ENCODE data around the gene TPD52L2.
"Not testable (repeated sequence)": the region's sequence is repeated elsewhere in the genome, so short reads cannot be mapped to it uniquely, and the experiment has no call there.

The TPD52L2 gene

DNA sequence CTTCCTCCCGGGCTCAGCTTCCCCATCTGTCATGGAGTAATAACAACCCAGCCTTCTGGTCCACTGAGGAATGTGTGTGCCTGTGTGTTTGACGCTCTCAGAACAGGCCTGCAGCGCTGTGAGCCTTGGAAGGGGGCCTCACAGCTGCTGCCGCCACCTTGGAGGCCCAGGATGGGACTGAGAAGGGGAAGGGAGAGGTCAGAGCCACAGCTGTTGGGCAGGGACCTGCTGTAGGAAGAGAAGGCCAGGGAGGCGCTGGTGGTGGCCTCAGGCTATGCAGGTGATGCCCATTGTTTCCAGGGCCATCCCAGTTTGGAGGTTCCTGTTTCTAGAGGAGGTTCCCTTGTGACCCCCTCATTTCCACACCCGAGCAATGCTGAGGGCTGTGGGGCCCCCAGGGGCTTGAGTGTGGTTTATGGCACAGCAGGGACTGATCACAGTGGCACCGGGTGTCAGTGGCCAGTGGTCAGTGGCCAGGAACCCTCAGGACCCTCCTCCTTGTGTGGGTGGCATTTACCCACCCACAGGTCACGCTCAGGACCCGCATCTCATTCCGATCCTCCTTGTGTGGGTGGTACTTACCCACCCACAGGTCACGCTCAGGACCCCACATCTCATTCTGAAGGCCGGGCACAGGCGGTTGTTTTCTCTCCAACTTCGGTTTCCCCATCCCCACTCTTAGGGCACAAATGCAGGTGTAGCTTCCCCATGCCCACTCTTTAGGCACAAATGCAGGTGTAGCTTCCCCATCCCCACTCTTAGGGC, 14.0 kb downstream of the TPD52L2 start:
- DNase-seq (ENCODE audit: low spot score), result peak; percentile 18

DNA sequence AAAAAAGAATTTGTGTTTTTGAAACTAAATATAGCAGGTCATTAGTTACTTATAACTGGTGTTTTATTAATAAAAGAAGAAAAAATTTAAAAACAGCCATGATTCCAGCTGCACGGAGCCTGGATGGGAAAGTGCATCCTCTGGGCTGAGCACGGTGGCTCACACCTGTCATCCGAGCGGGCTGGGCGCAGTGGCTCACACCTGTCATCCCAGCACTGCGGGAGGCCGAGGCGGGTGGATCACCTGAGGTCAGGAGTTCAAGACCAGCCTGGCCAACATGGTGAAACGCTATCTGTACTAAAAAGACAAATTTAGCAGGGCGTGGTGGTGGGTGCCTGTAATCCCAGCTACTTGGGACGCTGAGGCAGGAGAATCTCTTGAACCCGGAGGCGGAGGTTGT, 15.8 kb downstream of the TPD52L2 start:
- DNase-seq (ENCODE audit: low spot score), result not testable (repeated sequence)

DNA sequence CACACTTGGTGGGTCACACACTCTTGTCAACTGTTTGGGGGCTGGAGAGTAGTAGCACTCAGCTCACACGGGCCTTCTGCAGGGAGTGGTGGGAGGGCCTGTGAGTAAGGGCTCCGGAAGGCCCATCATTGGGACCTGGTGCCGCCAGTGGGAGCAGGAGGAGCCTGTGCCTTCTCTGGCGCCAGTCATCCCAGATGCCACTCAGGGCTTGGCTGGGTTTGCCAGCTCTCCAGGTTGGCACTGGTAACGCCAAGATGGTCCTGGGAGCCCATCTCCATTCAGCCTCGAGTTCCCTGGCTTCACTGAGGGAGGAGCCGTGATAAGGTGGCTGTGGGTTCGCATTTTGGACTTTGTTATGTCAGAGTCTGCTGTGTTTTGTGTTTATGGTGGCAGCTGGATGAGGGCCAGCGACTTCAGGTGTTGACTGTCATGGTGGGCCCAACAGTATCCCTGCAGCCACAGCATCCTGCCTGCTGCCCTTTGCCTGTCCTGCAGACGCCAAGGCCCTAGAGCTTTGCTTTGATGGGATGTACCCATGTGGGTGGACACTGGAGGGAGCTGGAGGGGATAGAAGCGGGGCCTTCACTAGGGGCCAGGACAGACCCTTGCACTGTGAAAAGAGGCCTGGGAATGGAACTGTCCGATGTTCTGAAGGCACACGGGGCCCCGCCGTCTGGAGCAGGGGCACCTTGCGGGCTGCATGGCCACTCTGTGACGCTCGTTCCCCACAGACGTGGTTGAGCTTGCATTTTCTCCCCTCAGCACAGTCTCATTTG, 16.6 kb downstream of the TPD52L2 start:
- peak; percentile 15 for DNase-seq (ENCODE audit: low spot score)

DNA sequence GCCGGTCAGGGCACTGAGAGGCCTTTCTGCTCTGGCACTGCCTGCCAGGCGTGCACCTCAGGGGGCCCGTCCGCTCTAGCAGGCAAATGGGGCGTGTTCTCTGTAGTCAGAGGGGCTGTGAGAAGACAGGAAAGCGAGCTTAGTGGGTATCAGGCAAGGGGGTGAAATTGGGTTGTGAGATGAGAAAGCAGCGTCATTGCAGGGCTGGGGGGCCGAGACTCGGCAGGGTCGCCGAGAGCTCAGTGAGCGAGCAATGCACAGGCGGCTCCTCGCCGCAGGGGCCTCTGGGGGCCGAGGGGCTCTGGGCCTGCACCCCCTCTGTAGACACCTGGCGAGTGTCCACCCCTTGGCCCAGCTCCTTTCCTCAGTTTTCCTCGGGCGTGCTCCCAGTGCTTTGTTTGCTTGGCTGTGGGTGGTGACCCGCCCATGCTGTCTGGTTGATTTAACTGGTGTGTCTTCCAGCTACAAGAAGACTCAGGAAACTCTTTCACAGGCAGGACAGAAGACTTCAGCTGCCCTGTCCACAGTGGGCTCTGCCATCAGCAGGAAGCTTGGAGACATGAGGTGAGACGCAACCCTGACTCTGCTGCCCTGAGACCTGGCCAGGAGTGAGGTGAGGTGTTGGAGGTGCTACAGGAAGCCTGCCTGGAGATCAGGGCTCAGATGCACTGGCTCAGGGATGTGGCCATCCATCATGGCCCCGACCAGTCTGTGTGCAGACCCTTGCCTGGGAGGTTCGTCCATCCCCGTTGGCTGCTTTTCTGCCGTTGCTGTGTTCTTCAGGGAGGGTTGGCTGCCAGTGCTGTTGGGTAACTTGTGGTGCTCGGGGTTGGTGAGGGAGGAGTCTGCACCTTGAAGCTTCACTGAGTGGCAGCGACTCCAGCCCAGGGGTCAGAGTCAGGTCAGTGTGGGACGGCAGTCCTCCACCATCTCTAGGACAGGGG, 17.5 kb downstream of the TPD52L2 start:
- DNase-seq (ENCODE audit: low spot score), result peak; percentile 18

DNA sequence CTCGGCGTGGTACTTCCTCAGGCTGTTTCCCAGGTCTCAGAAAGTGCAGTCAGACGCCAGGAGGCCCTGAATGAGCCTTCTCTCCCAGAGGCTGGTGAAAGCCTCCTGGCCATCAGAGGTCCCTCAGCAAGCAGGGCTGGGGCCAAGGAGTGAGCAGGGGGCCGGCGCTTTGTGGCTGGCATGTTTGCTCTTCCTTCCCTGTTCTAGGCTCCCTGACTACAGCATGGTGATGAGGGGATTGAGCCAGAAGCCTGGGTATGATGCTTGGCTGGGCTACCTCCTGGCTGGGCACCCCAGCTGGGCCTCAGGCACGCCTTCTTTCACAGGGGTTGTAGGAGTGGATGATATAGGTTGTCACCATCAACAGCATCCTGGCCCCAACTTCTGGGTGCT, 18.1 kb downstream of the TPD52L2 start:
- DNase-seq (ENCODE audit: low spot score), result peak; percentile 14

DNA sequence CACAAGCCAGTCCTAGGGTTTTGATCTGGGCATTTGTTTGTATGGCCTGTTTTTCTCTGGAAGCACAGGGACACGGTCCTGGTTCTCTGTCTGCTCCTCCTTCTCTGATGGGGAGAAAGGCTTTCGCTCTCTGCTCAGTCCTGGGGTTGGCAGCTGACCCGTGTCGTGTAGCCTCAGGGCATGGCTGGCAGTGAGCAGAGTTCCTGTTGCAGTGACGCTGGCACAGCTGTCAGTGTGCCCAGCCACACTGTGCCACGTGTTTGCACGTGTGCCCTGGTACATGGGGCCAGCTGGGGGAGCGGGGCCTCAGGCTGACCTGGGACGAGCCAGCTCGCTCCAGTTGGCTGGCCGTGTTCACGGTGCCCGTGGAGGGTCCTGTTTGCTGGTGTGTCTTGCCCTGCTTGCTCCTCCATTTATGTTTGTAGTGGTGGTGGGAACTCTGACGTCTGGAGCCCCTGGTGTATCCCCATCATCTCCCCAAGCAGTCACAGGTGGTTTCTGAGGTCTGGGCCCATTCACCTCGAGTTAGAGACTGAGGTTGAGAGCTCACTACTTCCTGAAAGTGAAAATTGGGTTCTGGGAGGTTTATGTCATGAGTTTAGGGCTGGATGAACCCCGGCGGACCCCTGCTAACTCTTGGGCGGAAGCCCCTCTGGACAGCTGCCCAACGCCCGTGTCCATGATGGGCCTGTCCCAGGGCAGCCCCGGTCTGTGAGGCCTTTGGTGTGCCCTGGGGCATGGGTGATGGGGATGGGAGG, 19.6 kb downstream of the TPD52L2 start:
- no peak for DNase-seq (ENCODE audit: low spot score)

DNA sequence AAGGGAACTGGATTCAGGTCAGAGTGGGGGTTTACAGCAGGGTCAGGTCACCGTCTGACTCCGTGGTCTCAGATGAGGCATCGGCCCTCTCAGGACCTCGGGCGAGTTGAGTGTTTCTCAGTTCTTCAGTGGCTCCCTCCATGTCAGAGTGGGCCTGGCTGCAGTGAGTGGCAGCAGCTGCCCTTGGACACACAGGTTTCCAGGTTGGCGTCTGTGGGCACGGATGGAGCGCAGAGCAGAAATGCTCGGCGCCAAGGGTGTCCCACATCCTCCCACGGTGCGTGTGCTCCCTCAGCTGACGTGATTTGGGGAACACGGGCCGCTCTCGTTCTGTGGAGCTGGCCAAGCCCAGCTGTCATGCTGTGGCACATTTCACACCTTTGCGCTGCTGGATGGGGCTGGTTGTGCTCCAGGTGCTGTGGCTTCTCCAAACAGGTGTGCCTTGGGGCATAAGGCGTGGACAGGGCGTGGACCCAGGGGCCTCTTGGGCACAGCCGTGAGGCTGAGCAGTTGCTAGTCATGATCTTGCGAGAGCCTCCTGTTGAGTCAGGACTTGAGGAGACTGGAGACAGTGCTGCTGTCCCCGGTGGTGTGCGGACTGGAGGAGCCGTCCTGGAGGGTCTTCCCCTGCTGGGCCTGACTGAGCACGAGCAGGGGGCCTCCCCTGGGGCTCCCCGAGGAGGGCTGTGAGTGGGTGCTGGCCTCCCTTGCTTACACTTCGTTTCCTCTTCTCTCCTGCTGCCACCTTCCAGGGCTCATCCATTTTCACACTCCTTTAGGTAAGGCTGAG, 20.4 kb downstream of the TPD52L2 start:
- no peak for DNase-seq (ENCODE audit: low spot score)

DNA sequence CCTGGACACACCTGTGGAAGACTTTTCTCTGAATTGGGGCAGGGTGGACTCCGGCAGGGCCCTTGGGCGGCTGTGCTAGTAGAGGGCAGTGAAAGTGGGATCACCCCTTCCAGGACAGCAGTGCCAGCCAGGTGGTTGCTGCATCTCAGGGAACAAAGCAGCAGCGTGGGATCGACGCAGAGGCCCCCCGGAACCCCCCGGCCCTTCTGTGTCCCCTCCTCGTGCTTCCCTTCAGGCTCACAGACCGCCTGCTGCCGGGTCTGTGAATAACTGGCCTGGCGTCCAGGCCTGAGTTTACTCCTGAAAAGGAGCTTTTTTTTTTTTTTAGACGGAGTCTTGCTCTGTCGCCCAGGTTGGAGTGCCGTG, 21.0 kb downstream of the TPD52L2 start:
- DNase-seq (ENCODE audit: low spot score), result no peak

DNA sequence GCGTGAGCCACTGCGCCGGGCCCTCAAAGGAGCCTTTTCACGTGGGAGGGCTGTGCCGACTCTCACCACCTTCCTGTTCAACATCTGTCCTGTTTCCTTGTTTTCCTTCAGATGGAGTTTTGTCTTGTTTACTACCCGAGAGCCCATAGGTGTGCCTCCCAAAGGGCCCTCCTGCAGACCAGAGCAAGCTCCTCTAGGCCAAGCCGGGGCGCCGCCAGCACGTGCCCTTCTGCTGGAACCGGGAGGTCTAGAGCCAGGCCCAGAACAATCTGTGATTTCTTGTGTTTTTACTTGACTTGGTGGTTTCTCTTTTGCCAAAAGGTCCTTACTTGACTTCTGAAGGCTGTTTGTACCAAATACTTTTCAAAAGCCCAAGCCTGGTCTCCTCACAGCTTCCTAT, 21.9 kb downstream of the TPD52L2 start:
- DNase-seq (ENCODE audit: low spot score), result no peak

DNA sequence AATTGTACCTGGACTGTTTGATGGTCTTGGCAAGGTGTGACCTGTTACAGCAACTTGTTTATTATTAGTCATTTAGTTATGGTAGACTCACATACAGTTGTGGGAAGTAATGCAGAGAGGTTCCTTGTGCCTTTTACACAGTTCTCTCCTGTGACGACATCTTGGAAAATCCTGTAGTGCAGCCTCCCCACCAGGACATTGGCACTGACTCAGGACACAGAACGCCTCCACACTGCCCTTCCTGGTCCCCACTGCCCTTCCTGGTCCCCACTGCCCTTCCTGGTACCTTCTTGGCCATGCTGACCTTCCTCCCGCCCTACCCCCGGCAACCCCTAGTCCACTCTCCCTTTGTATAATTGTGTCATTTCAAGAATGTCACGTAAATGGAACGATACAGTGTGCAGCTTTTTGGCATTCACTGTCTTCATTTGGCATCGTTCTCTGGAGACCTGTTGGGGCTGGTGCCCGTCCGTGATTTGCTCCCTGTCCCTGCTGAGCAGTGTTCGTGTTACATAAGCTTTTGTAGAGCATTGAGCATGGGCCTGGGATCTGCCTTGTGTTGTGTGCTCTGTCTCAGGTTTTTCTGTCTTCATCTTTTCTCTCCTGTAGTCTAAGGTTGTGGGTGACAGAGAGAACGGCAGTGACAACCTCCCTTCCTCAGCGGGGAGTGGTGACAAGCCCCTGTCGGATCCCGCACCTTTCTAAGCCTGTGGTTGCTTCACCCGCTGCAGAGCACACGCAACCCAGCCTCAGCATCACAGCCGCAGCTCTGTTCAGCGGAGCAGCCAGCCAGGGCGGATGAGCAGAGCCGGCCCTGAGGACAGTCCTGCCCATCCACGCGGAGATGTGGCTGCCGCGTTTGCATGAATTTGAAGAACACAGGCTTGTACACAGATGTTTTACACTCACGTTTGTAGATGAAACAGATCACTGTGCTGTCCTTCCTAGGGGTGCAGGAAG, 24.5 kb downstream of the TPD52L2 start:
- no peak for DNase-seq (ENCODE audit: low spot score)

DNA sequence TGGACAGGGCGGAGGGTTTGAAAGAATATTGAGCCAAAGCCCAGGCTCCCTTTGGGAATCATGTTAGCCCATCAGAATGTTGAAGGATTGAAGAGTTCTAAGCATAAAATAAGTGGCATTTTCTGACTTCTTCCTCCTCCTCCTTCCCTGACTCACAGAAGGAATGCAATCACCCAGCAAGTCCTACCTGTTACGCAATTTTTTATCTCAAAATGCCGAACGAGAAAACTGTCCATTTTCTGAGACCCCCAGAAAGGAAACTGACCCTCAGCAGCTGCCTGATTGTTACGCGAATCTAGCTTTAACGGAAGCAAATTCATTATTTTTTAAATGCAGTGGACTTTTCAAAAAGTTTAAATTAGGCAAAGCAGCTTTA, 25.1 kb downstream of the TPD52L2 start:
- DNase-seq (ENCODE audit: low spot score), result no peak

DNA sequence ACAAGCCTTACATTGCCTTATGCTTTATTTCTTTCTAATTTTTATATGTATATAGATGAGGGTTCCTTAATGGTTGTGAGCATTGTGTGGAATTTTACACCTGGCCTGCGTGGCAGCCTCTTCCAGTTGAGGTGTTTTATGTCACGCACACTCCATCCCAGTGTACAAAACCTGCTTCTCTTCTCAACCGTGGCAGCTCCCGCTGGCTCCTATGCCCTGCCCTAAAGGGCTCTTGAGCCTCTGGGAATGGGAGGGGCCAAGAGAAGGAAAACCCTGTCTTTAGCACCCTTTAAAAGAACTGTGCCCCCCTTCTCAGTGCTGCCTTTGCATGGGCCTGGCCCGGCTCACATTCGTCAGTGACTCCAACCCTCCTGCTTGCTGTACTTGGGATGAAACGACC, 25.5 kb downstream of the TPD52L2 start:
- DNase-seq (ENCODE audit: low spot score), result no peak

DNA sequence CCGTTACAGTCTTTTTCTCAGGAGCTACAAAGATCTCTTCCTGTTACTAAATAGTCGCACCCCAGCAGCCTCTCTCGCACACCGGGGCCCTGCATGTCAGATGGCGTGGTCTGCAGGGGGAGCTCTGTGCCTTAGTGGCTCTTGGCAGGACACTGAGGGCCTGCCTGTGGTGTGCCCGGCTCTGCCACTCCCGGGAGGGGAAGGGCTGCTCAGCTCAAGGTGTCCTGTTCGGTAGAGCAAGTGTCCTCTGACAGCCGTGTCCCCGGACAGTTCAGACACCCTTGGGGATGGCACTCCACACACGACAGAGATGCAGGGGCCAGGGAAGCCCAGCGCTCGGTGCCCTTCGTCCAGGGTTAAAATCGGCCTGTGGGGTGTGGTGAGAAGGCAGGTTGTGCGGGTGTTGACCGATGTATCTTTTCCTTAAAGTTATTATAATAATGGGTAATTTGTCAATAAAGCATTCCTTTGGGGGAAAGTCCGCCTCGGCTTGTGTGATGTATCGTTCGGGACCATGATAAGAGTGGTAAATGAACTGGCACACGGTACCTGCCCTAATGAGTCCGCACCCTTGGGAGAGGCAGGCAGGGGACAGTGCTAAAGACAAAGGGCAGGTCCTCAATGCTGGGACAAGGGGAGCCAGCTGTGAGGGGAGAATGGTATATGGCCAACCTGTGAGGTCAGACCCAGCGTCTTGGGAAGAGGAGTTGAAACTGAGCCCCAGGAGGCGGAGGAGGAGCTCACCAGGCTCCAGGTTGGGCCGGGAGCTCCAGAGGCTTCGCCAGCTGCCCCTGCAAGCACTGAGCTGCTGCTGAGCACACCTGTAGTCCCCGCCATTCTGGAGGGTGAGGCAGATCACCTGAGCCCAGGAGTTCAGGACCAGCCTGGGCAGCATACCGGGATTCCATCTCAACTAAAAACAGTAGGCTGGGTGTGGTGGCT, 26.3 kb downstream of the TPD52L2 start:
- DNase-seq (ENCODE audit: low spot score), result no peak

DNA sequence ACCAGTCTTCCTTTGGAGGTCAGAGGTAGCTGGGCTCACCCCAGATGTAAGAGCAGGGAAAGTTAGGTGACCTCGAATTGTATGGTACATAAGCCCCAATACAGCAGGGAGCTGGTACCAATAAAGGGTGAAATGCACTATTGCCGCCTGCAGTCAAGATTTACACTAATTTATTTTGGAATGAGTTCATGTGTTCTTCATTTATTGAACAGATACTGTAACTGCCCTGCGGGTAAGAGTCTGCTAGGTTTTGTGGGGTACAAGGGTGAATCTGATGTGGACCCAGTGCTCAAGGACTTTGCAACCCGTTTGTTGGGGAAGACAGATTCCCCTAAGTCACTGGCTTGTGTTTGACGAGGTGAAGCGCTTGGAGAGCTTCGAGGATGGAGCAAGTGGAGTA, 27.3 kb downstream of the TPD52L2 start:
- DNase-seq (ENCODE audit: low spot score), result no peak

DNA sequence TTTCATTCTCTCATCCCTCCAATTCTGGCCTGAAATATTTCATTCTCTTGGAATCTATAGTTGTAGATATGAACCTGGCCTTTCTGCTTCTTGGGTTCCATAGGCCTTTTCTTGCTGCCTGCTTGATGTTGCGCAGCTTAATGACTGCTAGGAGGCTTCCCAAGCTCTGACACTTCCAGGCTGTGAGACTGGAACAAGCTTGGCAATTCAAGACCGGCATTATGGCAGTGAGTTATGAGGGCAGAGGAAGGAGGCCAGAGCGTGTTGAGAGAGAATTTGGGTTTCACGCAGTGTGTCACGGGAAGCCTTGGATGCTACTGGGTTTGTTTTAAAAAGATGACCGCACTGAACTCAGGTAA, 28.9 kb downstream of the TPD52L2 start:
- DNase-seq (ENCODE audit: low spot score), result no peak

DNA sequence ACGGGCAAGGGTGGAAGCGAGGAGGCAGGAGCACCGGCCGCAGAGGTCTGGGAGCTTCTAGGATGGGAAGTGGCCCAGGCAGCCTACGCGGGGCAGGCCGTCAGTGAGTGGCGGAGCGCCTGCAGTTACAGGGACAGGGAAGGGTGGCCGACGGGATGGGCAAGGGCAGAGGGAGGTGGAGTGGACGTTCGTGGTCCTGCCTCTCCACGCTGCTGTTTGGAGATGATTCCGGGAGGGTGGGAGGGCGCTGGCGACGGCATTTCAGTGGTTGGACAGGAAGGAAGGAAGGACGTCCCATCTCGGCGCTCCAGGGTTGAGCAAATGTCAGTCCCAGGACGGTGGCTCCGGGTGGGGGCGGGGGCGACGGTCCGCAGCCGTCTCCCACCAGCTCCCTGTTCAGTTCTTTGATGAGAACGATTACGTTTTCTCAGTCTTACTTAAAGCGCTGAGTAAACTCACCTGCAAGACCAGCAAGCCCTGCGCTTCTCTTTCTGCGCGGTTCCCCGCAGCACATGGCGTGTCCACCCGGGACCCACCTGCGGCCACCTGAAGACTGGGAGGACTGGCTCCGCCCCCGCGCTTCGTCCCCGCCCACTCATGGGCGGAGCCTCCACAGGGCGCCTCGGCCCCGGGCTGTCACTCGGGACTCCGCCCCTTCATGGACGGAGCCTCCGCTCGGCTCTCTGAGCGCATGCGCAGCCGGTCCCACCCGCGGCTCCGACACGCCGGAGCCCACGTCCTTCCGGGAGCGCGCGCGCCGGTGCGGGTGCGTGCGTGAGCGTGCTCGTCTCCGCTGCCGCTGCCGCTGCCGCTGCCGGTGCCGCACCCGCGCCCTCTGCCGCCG, 29.5 kb downstream of the TPD52L2 start, which contains the start of gene DNAJC5:
Gene DNAJC5 (plus strand): TSS at position 769 of the 844 bp plus-strand sequence. CDS start 33,220 bp downstream, outside the sequence.
- peak; percentile 100 for DNase-seq (ENCODE audit: low spot score)

DNA sequence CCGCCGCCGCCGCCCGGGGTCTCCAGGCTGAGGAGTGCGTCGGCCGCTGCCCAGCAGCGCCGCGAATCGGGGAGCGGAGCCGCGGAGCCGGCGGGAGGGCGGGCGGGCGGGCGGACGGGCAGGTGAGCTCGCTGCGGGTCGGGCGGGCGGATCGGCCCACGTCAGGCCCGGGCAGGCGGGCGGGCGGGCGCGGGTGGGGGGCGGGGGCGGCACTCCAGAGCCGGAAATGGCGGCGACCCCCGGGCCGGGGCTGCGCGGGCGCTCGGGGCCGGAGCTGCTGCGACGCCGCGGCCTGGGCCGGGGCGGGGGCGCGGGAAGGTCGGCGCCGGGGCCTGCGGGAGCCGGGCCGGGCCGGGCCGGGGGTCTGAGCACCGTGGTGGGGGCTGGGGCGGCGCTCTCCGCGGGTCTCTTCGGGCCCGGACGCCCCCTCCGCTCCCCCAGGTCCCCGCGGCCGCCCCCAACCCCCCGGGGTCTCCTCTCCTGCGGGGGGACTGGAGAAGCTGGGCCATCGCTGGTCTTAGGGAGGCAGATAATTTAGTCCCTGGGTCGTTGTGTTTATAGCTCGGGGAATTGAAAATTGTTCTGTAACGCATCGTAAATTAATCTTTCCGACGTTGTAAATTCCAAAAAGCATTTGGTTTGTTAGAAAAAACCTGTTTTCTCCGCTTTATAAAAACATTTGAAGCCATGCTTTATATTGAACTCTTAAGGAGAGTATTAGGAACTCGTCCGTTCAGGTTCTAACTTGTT, 30.3 kb downstream of the TPD52L2 start:
- DNase-seq (ENCODE audit: low spot score), result no peak
